T-helper 1 cell treated with Interleukin-12 subunit alpha and Interleukin-12 subunit beta and Interleukin-4 antibody, amounts not matched to agents 30 μg/mL and 1 μg/mL, for 36 hours (primary cell): ENCODE data around the gene PRPF31.
A peak's percentile ranks its signal among the peaks of the same experiment; 100 is the strongest.

Experiments used
- H3K27ac Mint-ChIP-seq: one replicate; pipeline ENCODE4 v1.8.0; 2021; ENCODE audit warnings: mild to moderate bottlenecking, mixed read lengths
- H3K27me3 Mint-ChIP-seq: one replicate; pipeline ENCODE4 v1.8.0; 2021; ENCODE audit warnings: low read depth, mixed read lengths
- H3K36me3 Mint-ChIP-seq: one replicate; pipeline ENCODE4 v1.8.0; 2021; ENCODE audit warnings: low read depth, mixed read lengths
- H3K4me1 Mint-ChIP-seq: one replicate; pipeline ENCODE4 v1.8.0; 2021; ENCODE audit warnings: low read depth, mixed read lengths
- H3K4me3 Mint-ChIP-seq: one replicate; pipeline ENCODE4 v1.8.0; 2021; ENCODE audit warnings: mild to moderate bottlenecking, moderate library complexity, mixed read lengths
- H3K9me3 Mint-ChIP-seq: one replicate; pipeline ENCODE4 v1.8.0; 2021; ENCODE audit warnings: mixed read lengths

Gene PRPF31

GRCh38 chr19:54145541-54146158 is 30.1 kb downstream of the PRPF31 start:
- no peaks in the 10 kb centered on the region for H3K9me3 Mint-ChIP-seq
- H3K4me1 Mint-ChIP-seq = peaks cover 6% of the 10 kb centered on the region
- H3K4me3 Mint-ChIP-seq = no peak overlapping the region
- peaks cover 53% of the 10 kb centered on the region for H3K36me3 Mint-ChIP-seq
- no peak overlapping the region for H3K27ac Mint-ChIP-seq
- H3K27me3 Mint-ChIP-seq = no peaks in the 10 kb centered on the region

GRCh38 chr19:54147676-54148075 is 32.1 kb downstream of the PRPF31 start:
- Mint-ChIP-seq H3K27ac (no peak overlapping the region), H3K36me3 (peaks cover 53% of the 10 kb centered on the region)

DNA sequence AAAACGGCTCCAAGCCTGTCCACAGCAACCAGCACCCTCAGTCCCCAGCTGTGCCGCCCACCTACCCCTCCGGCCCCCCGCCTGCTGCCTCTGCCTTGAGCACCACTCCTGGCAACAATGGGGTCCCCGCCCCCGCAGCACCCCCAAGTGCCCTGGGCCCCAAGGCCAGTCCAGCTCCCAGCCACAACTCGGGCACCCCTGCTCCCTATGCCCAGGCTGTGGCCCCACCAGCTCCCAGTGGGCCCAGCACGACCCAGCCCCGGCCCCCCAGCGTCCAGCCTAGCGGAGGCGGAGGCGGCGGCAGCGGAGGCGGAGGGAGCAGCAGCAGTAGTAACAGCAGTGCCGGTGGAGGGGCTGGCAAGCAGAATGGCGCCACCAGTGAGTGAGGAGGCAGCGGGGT is 32.6 kb downstream of the PRPF31 start:
- Mint-ChIP-seq H3K4me3 (no peak overlapping the region), H3K27ac (no peak overlapping the region), H3K36me3 (peaks cover 51% of the 10 kb centered on the region), H3K4me1 (no peaks in the 10 kb centered on the region), H3K9me3 (no peaks in the 10 kb centered on the region), H3K27me3 (no peaks in the 10 kb centered on the region)

More at GRCh38 chr19:54147676-54148075, 32.1 kb downstream of the PRPF31 start:
- H3K4me3 Mint-ChIP-seq = no peak overlapping the region
- no peaks in the 10 kb centered on the region for H3K9me3 Mint-ChIP-seq
- no peaks in the 10 kb centered on the region for H3K4me1 Mint-ChIP-seq
- no peaks in the 10 kb centered on the region for H3K27me3 Mint-ChIP-seq

DNA sequence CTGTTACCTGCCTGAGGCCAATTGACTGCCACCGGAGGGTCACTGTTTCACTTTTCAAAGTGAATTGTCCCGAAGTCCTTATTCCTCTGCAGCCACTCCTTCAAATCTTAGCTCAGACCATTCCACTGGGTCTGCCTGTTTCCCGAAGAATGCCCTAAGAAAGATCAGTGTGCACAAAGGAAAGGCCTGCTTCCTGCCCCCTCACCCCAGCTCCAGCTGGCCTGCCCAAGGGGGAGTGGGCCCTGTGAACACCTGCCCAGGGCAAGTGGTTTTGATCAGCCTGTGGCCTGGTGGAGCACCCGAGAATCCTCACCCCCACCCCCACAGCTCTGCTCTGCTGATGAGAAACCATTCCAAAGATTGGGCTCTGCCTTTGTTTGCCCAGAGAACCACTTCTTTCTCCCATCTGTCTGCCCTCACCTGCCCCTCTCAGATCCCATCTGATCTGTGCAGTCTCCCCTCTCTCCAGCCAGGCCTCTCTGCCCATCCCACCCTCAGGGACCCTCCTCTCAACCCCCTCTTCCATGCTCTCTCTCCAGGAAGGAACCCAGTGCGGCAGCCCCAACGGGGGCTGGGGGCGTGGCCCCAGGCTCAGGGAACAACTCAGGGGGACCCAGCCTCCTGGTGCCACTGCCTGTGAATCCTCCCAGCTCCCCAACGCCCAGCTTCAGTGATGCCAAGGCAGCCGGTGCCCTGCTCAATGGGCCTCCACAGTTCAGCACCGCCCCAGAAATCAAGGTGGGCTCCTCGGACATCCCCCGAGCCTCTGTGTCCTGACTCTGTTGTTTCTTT is 33.7 kb downstream of the PRPF31 start:
- H3K27ac Mint-ChIP-seq = no peak overlapping the region
- peaks cover 7% of the 10 kb centered on the region for H3K4me1 Mint-ChIP-seq
- no peaks in the 10 kb centered on the region for H3K9me3 Mint-ChIP-seq
- H3K4me3 Mint-ChIP-seq = no peak overlapping the region
- peaks cover 51% of the 10 kb centered on the region for H3K36me3 Mint-ChIP-seq
- no peaks in the 10 kb centered on the region for H3K27me3 Mint-ChIP-seq

DNA sequence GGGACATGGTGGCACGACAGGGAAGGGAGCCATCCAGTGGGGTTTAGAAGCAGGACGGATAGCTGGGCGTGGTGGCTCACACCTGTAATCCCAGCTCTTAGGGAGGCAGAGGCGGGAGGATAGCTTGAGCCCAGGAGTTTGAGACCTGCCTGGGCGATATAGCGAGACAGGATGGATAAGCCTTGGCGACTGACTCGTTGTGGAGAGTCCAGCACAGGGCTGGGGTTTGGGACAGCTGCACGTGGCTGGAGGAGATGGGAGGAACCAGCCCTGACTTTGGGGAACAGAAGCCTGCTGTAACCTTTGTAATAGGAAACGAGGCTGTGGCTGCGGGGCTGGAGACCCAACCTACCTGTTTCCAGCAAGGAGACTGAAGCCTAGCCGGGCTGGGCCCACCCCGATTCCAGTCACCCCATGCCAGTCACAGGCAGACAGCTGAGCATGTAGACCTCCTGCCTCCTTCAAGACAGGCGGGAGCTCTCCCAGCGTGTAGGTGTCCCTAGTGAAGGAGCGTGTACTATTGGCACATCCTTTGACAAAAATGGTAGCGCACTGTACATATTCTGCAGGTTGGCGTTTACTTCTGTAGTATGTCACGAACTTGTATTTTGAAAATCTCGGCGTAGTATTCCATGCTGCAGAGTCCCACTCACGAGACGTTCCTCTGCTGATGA is 35.9 kb downstream of the PRPF31 start:
- H3K27me3 Mint-ChIP-seq = no peaks in the 10 kb centered on the region
- H3K27ac Mint-ChIP-seq = no peak overlapping the region
- H3K4me3 Mint-ChIP-seq = no peak overlapping the region
- H3K9me3 Mint-ChIP-seq = no peaks in the 10 kb centered on the region
- H3K36me3 Mint-ChIP-seq = peaks cover 47% of the 10 kb centered on the region
- H3K4me1 Mint-ChIP-seq = peaks cover 16% of the 10 kb centered on the region

- Mint-ChIP-seq H3K4me3 (no peak overlapping the region), H3K9me3 (no peaks in the 10 kb centered on the region), H3K27ac (no peak overlapping the region), H3K36me3 (peaks cover 46% of the 10 kb centered on the region), H3K27me3 (no peaks in the 10 kb centered on the region), H3K4me1 (peaks cover 21% of the 10 kb centered on the region)
These were observed 36.7 kb downstream of the PRPF31 start for GRCh38 chr19:54152267-54152666.

- Mint-ChIP-seq H3K4me3 (no peak overlapping the region), H3K36me3 (peaks cover 45% of the 10 kb centered on the region), H3K27me3 (no peaks in the 10 kb centered on the region), H3K4me1 (peaks cover 21% of the 10 kb centered on the region), H3K27ac (no peak overlapping the region), H3K9me3 (no peaks in the 10 kb centered on the region)
These were observed 37.4 kb downstream of the PRPF31 start for GRCh38 chr19:54152878-54153524.

- no peaks in the 10 kb centered on the region for H3K27me3 Mint-ChIP-seq
- no peak overlapping the region for H3K27ac Mint-ChIP-seq
- no peak overlapping the region for H3K4me3 Mint-ChIP-seq
- H3K9me3 Mint-ChIP-seq = no peaks in the 10 kb centered on the region
- peaks cover 29% of the 10 kb centered on the region for H3K4me1 Mint-ChIP-seq
- peaks cover 46% of the 10 kb centered on the region for H3K36me3 Mint-ChIP-seq
These were observed 38.3 kb downstream of the PRPF31 start for GRCh38 chr19:54153731-54154326.

DNA sequence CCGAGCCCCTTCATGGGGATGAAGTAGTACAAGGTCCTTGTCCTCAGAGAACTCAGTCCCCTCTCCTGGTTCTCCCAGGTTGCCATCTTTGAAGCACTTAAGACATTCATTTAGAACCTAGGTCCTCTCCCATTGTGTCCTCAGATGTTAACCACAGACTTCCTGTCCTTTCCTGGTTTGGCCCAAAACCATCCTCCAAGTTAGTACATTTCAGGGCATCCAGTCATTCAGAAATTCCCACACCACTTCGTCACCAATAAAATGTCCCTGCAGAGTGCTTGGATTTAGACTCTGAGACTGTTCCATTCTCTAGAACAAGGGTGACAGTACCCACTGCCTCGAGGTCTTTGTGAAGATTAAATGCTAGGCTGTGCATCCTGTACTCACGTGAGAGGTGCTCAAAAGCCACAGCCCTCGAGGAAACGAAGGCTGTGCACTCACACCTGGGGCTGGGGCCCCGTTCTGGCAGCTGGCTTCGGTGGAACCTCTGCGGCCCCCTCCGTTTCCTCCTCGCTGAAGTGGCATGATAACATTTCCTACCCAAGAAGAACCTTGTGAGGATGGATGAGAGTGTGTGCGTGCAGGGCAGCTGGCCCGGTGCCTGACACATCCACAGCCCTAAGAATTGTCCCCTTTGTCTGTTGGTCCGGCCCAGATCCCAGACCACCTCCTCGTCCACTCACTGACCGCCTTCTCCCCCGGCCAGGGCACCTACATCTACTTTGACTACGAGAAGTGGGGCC is 39.2 kb downstream of the PRPF31 start:
- Mint-ChIP-seq H3K4me3 (peak overlapping the region; percentile 34), H3K4me1 (peaks cover 34% of the 10 kb centered on the region), H3K27me3 (no peaks in the 10 kb centered on the region), H3K27ac (peak overlapping the region; percentile 55), H3K36me3 (peaks cover 40% of the 10 kb centered on the region), H3K9me3 (no peaks in the 10 kb centered on the region)

- Mint-ChIP-seq H3K36me3 (peaks cover 36% of the 10 kb centered on the region), H3K27ac (no peak overlapping the region), H3K27me3 (no peaks in the 10 kb centered on the region), H3K9me3 (no peaks in the 10 kb centered on the region), H3K4me1 (peaks cover 40% of the 10 kb centered on the region), H3K4me3 (no peak overlapping the region)
These were observed 40.1 kb downstream of the PRPF31 start for GRCh38 chr19:54155694-54156093.

GRCh38 chr19:54156490-54156889 is 40.9 kb downstream of the PRPF31 start:
- Mint-ChIP-seq H3K27ac (no peak overlapping the region), H3K4me3 (no peak overlapping the region), H3K36me3 (peaks cover 31% of the 10 kb centered on the region)

GRCh38 chr19:54156953-54157352 is 41.4 kb downstream of the PRPF31 start:
- Mint-ChIP-seq H3K4me1 (peaks cover 46% of the 10 kb centered on the region), H3K27me3 (no peaks in the 10 kb centered on the region), H3K4me3 (peak overlapping the region; percentile 43), H3K27ac (peak overlapping the region; percentile 5), H3K9me3 (no peaks in the 10 kb centered on the region), H3K36me3 (peaks cover 31% of the 10 kb centered on the region)

More at GRCh38 chr19:54156490-54156889, 40.9 kb downstream of the PRPF31 start:
- Mint-ChIP-seq H3K27me3 (no peaks in the 10 kb centered on the region), H3K9me3 (no peaks in the 10 kb centered on the region), H3K4me1 (peaks cover 43% of the 10 kb centered on the region)

- peak overlapping the region; percentile 99 for H3K4me3 Mint-ChIP-seq
- H3K4me1 Mint-ChIP-seq = peaks cover 50% of the 10 kb centered on the region
- H3K36me3 Mint-ChIP-seq = peaks cover 24% of the 10 kb centered on the region
- H3K27me3 Mint-ChIP-seq = no peaks in the 10 kb centered on the region
- no peaks in the 10 kb centered on the region for H3K9me3 Mint-ChIP-seq
- H3K27ac Mint-ChIP-seq = peak overlapping the region; percentile 99
These were observed 43.3 kb downstream of the PRPF31 start for GRCh38 chr19:54158812-54159351.
